Type B pancreatic cell (in vitro differentiated cells): ENCODE results near the gene SMG9. TPM values are rescaled to one million over a fixed set of nuclear protein-coding genes. Genes with fewer than 3 reads are reported as not detected.
A peak's percentile ranks its signal among the peaks of the same experiment; 100 is the strongest.

ENCODE experiments used
- DNase-seq: peaks from one replicate; pipeline ENCODE4 v3.0.0; 2021; ENCODE audit warnings: mixed read lengths; ENCODE audit not compliant: unreplicated experiment; ENCODE audit errors: extremely low spot score
- H3K27ac Mint-ChIP-seq: 2 replicates; pipeline ENCODE4 v1.8.0; 2021; ENCODE audit warnings: mild to moderate bottlenecking, mixed read lengths
- H3K27me3 Mint-ChIP-seq: 2 replicates; pipeline ENCODE4 v1.8.0; 2021; ENCODE audit warnings: mixed read lengths
- H3K36me3 Mint-ChIP-seq: 2 replicates; pipeline ENCODE4 v1.8.0; 2021; ENCODE audit warnings: mixed read lengths
- H3K4me1 Mint-ChIP-seq: one replicate; pipeline ENCODE4 v1.8.0; 2021; ENCODE audit warnings: mixed read lengths; ENCODE audit not compliant: unreplicated experiment
- H3K4me3 Mint-ChIP-seq: 2 replicates; pipeline ENCODE4 v1.8.0; 2021; ENCODE audit warnings: mild to moderate bottlenecking, mixed read lengths
- H3K9me3 Mint-ChIP-seq: 2 replicates; pipeline ENCODE4 v1.8.0; 2021; ENCODE audit warnings: mixed read lengths
- CTCF ChIP-seq: fragments of 200-600 bp; sonication (generic); conservative IDR thresholded peaks from 2 replicates; pipeline ENCODE4 v1.5.0; 2021; ENCODE audit warnings: antibody characterized with exemption, mild to moderate bottlenecking
- total RNA-seq: library from RNA; stranded (reverse); gene quantifications from 2 replicates; pipeline ENCODE4 v1.2.1, GENCODE V29; 2021; ENCODE audit warnings: low replicate concordance

The SMG9 gene
- total RNA-seq, 1 donor from 2014 or later: 64.9 TPM

- Mint-ChIP-seq H3K36me3 (peaks cover 42% of the 10 kb centered on the region), H3K27me3 (no peaks in the 10 kb centered on the region), H3K9me3 (no peaks in the 10 kb centered on the region), H3K4me3 (no peak overlapping the region), H3K27ac (no peak overlapping the region), H3K4me1 (peaks cover 8% of the 10 kb centered on the region)
- TF ChIP-seq CTCF: no peak
- DNase-seq: no peak
These were observed 7.1 kb downstream of the SMG9 start for GRCh38 chr19:43747557-43748204.

GRCh38 chr19:43743059-43743458, 11.7 kb downstream of the SMG9 start:
- Mint-ChIP-seq H3K27me3 (no peaks in the 10 kb centered on the region), H3K4me3 (no peak overlapping the region), H3K9me3 (no peaks in the 10 kb centered on the region), H3K27ac (no peak overlapping the region), H3K36me3 (peaks cover 38% of the 10 kb centered on the region), H3K4me1 (no peaks in the 10 kb centered on the region)
- TF ChIP-seq CTCF: no peak
- no peak for DNase-seq

DNA sequence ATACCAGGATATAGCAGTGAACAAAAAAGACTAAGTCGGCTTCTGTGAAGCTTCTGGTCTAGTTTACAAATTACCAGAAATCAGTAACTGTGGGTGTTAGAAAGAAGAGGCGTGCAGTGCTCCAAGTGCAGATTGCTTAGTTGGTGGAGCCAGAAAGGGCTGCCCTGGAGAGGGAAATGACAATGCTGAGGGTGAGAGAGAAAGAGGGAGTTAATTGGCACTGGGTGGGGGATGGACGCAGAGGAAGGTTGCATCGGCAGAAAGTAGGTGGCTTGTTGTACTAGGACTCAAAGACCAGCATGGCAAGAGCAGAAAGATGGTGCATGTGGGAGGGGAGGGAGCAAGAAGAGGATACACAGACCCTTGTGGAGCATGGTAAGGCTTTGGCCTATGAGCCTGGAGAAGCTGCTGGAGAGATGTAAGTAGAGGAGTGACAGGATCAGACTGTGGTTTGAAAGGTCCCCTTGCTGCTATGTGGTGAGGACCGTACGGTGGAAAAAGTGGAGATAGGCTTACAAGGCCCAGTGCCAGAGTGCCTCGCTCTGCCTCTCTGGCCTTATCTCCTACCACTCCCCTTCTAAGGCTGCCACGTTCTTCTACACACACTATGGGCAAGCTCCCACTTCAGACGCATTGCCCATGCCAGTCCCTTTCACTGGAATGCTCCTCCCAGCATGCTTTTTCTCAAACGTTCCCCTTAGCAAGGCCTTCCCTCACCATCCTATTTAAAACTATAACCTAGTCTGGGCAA, 13.5 kb downstream of the SMG9 start:
- no peak for TF ChIP-seq CTCF
- no peaks in the 10 kb centered on the region for H3K4me1 Mint-ChIP-seq
- H3K4me3 Mint-ChIP-seq: no peak overlapping the region
- H3K27ac Mint-ChIP-seq: peak overlapping the region; percentile 53
- DNase-seq: no peak
- no peaks in the 10 kb centered on the region for H3K9me3 Mint-ChIP-seq
- no peaks in the 10 kb centered on the region for H3K27me3 Mint-ChIP-seq
- peaks cover 42% of the 10 kb centered on the region for H3K36me3 Mint-ChIP-seq

DNA sequence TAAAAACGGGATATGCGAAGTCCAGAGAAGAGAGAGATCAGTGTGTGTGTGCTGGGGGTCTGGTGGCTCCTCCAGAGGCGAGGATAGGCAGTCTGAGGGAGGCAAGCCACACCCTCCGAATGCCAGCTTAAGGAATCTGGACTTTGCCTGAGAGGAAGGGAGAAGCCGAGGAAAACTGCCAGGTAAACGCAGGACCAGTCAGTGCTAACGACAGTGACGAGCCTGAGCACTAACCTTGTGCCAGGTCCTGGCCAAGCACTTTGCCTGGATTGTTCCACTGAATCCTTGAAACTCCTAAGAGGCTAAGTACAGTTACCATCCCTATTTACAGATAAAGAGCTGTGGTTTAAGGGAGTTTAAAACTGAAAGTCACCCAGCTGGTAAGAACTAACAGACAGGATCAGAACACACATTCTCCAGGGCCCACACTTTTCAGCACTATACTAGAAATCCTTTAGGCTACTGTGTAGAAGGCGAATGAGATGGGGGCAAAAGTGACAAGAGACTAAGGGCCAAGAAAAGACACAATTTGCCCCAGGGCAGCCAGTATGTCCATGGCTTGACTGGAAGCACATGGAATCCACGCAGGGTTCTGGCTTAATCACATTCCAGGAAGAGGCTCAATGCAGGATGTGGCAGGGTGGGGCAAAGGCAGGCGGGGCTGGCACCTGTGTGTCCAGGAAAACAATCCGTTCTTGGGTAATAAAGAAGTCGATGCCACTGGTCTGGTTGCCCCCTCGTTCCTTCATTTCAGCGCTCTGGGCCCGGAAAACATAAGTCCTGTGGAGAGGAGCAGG, 15.1 kb downstream of the SMG9 start:
- DNase-seq: no peak
- H3K36me3 Mint-ChIP-seq: peaks cover 45% of the 10 kb centered on the region
- H3K4me1 Mint-ChIP-seq: no peaks in the 10 kb centered on the region
- peak overlapping the region; percentile 82 for H3K27ac Mint-ChIP-seq
- H3K27me3 Mint-ChIP-seq: no peaks in the 10 kb centered on the region
- no peaks in the 10 kb centered on the region for H3K9me3 Mint-ChIP-seq
- TF ChIP-seq CTCF: no peak
- no peak overlapping the region for H3K4me3 Mint-ChIP-seq

- Mint-ChIP-seq H3K27me3 (no peaks in the 10 kb centered on the region), H3K27ac (no peak overlapping the region), H3K36me3 (peaks cover 41% of the 10 kb centered on the region), H3K9me3 (no peaks in the 10 kb centered on the region), H3K4me3 (no peak overlapping the region), H3K4me1 (no peaks in the 10 kb centered on the region)
- TF ChIP-seq CTCF: no peak
- no peak for DNase-seq
These were observed 16.0 kb downstream of the SMG9 start for GRCh38 chr19:43738780-43739211.
